COLO829 (cell line): ENCODE measurements around the gene DST.

ENCODE experiments used
- DNase-seq: peaks from one replicate; pipeline ENCODE4 v3.0.0; 2012; ENCODE audit warnings: low spot score

Gene DST

GRCh38 chr6:56624046-56624727 lies 18.5 kb downstream of the DST start:
- no peak for DNase-seq

DNA sequence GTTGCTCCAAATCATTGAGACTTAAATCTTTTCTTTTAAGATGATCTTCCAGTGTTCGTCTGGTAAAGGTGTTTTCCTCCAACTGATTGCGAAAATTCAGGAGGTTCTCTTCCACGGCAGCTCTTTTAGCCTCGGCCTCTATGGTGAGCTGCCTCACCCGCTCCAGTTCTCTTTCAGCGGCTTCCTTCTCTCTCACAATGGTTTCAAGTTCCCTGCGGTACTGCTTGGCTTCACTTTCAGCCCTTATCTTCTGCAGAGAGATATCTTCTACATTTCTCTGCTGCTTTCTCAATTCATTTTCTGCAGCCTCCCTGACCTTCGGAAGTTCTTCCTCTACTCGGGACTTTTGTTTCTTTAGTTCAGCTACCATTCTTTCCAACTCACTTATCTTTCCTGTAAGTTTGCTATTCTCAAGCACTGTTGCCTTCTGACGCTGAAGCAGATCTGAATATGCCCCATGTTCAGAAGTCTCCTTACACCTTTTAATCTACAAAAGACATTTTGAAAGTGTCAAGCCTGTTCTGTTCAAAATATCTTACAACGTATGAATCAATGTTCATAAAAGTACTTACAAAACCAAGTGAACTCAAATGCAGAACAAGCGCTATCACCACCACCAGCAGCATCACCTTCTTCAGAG lies 22.3 kb downstream of the DST start:
- no peak for DNase-seq

- no peak for DNase-seq
These were observed 24.6 kb downstream of the DST start for GRCh38 chr6:56618050-56618449.

GRCh38 chr6:56616967-56617366 lies 25.7 kb downstream of the DST start:
- no peak for DNase-seq

- DNase-seq = no peak
These were observed 29.3 kb downstream of the DST start for GRCh38 chr6:56613247-56613851.

- DNase-seq = no peak
These were observed 34.4 kb downstream of the DST start for GRCh38 chr6:56608332-56608731.

DNA sequence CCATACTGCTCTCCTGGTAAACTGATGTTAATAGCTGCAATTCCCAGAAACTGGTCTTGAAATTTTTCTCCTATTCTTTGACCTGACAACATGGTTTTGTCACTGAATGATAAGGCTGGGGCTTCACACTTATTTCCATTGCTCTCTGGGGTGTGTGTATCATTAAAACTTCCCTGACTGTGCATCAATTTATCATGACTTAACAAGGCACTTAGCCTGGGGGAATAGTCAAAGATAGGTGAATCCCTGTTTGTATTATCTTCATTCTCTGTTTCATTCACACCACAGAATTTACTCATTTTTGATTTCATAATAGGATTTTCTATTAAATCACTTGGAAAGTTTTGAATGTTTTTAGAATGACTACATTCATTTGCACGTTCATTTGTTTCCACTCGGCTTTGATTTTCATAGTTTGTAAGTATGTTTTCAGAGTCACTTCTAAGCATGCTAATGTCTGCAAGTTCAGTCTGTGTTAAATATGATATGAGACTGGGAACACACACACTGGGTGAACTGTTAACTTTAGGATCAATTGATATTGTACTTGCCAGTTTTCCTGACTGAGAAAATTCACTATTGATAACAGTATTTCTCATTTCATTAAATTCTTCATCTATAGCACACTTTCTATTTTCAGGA lies 35.5 kb downstream of the DST start:
- no peak for DNase-seq

DNA sequence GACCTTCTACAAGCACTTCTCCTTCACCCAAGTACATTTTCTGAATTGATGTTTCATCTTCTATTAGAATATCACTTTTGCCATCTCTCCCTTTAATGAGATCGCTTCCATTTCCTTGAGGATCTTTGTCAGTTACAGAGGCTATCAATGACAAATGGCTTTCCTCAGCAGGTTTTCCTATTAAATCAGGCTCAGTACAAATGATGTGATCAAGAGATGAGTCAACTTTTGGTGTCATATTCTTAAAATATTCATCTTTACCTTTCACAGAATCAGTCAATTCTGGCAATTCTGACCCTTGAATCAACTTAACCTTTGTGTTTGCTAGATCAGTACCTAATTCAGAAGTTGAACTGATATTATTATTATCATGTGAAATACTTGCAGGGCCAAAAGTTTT lies 37.3 kb downstream of the DST start:
- DNase-seq = no peak

- no peak for DNase-seq
These were observed 38.5 kb downstream of the DST start for GRCh38 chr6:56604186-56604585.

DNA sequence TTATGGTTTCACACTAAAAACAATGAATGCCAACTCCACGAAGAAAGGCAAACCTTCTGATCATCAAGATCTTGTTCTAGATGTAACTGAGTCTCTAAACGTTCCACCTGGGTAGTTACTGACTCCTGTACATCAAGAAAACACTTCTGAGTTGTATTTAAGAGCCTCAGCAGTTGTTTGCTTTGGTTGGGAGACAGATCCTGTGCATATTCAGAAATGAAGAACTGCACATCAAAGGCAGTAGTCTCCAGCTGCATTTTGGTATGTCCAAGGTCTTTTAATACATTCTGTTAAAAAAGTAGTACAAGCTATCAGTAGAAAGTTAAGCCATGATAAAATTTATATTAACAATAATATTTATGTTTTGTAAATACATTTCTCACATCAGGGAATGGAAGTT lies 41.3 kb downstream of the DST start:
- no peak for DNase-seq

DNA sequence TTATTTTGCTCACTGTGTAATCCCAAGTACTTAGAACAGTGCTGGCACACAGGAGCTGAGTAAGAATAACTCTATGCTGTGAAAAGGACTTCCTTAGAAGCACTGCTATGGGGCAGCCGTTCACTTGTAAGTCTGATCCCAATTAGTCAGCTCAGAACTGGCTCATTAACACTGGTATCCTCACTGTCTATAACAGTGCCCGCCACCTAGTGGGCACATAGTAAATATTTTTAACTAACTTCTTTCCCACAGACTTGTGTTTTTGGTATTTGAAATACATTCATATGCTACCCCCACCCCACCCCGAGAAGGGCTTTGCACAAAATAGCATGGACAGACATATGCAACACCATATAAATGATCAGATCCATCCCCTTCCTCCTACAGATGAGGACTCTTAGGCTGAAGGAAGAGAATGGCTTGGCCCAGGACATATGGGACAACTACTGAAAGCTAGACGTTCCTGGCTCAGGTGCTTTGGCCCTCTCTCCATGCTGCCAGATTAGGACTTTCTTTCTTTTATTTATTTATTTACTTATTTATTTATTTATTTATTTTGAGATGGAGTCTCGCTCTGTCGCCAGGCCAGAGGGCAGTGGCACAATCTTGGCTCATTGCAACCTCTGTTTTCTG lies 47.1 kb downstream of the DST start:
- peak; percentile 19 for DNase-seq

- no peak for DNase-seq
These were observed 48.0 kb downstream of the DST start for GRCh38 chr6:56594699-56595098.

DNA sequence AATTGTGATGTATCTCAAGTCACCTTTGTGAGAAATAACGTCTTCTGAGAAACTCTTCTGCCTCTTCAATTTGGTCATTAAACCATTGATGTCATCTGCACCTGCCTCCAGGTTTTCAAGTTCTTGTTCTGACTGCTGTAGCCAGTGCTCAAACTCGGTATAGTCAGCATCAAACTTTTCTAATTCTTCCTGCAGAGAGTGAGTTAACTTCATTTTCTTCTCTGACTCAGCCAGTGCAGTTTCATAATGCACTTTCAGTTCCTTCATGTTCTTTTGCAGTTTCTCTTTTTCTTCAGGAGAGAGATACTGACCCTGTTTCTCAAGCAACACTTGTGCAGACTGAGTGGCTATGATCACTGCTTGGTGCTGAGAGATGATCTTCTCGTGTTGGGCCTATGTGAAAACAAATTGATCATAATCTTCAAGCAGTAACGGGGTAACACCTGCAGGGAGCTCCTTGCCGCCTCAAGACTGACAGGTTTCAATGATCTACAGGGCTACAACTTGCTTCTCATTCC lies 48.8 kb downstream of the DST start:
- DNase-seq = no peak

DNA sequence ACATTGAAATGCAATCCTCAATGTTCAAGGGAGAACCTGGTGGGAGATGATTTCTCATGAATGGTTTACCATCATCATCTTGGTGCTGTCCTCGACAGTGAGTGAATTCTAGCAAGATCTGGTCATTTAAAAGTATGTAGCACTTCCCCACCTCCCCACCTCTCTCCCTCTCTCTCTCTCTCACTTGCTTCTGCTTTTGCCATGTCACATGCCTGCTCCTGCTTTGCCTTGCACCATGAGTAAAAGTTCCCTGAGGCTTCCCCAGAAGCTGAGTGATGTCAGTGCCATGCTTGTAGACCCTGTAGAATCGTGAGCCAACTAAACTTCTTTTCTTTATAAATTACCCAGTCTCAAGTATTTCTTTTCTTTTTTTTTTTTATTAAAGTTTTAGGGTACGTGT lies 60.5 kb downstream of the DST start:
- no peak for DNase-seq

GRCh38 chr6:56581296-56581925 lies 61.3 kb downstream of the DST start:
- DNase-seq = no peak

- DNase-seq = no peak
These were observed 62.4 kb downstream of the DST start for GRCh38 chr6:56580271-56580670.

- DNase-seq = no peak
These were observed 63.4 kb downstream of the DST start for GRCh38 chr6:56579155-56579851.

GRCh38 chr6:56575736-56576135 lies 67.0 kb downstream of the DST start:
- no peak for DNase-seq

- no peak for DNase-seq
These were observed 68.4 kb downstream of the DST start for GRCh38 chr6:56574292-56574691.

- no peak for DNase-seq
These were observed 69.1 kb downstream of the DST start for GRCh38 chr6:56573624-56574023.

DNA sequence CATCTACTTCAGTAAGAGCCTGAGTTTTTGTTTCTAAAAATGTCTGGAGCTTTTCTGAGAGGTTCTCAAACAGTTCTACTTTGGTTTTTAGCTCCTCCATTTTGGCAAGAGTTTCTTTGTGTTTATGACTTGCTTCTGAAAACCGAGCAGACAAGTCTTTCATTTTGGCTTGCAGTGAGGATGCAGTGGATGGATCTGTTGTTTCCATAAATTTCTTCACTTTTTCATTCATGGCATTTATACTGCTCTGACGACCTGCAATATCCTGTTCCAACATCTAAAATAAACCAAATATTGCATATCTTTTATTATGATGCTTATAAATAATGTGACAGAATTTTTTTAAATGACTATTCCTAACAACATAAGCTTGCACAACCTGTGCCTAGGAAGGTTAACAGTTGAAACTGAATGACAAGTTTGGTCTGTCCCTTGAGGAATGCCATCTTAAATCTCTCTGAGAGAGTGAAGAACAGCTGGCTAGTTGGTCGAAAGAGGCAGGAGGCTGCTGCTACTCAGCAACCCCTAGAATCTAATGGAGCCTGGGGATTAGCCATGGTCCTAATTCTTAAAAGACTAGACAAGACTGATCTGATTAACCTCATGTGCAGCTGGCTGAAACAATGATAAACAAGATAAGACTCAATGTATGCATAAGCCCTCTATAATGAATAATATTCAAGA lies 69.8 kb downstream of the DST start:
- DNase-seq = no peak
